Stimulated activated CD4-positive, alpha-beta T cell treated with anti-CD3 and anti-CD28 coated beads, TNF-alpha, amount 100 ng/mL, for 1 hour (primary cell): ENCODE data around the gene NLRP1.

Source experiments
- DNase-seq, 3 donors: peaks; one replicate each; pipeline ENCODE4 v3.0.0-alpha.2; 2020; ENCODE audit warnings: low read depth in 3 of 3, low spot score in 1 of 3

NLRP1 gene

DNA sequence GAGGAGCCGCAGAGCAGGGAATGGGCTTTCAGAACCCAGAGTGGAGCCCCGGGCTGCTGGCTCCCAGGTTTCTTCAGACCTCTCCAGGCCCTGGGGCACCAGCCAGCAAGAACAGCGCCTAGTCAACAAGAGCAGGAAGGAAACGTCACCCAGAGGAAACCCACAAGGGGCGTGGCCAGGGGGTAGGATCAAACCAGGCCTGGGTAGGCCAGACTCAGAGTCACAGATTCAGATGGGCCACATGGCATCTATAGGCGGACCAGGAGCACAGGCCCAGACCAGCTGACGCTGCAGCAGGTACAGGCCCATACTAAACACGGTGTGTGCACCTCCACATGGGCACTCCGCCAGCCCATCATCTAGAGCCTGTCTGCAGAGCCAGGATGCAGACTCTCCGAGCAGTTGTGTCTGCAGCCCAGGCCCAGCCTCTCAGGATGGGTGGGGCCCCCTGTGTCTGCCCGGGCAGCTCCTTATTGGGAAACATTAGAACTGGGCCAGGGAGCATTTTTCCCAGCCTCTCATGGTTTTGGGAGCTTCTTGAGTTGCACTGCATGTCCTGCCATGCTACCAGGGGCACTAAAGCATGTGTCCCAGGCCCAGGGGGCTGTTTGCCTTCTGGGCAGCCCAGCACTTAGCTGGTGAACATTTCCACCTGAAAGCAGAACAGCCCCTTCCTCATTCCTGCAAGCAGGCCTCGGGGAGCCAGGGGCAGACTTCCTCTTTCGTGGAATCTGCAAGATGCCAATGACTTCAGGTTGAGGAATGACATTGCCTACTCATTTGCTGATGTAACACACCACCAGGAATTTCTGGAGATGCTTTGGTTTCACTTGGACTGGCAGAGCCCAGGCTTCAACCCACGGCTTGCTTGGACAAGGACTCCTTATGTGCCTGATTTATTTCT lies at the start of gene NLRP1:
TSS of gene NLRP1 (minus strand) at position 127 of the 904 bp plus-strand sequence. CDS start 552 bp downstream, outside the sequence.
- peak; percentile 79 to 84 (median 83) for DNase-seq

DNA sequence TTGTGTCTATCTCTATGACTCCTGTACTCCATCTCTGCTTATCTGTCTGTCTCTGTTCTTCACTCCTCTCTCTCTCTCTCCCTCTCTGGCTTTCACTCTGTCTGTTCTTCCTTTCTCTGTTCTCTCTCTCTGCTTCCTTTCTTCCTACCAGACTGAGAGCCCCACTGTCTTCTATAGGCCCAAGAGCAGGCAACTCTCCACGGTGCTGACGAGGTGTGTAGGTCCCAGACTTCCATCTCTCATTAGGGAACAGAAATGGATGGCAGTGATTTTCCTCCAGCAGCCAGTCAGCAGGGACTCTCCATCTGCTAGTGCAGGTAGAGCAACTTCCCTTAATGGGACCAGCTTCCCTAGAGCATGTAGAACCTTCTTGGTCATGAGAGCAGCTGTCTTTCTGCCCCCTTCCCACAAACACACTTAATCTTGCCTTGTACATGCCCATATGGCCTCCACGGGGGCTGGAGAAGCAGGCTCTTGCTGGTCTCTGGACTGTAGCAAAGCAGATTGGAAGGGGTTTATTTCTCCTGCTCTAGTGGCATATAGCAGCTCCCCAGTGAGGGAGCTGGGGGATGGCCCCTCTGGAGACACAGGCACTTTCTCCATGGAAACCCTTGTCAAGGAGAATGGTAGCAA lies 47.8 kb upstream of the NLRP1 start:
- DNase-seq: no peak

DNA sequence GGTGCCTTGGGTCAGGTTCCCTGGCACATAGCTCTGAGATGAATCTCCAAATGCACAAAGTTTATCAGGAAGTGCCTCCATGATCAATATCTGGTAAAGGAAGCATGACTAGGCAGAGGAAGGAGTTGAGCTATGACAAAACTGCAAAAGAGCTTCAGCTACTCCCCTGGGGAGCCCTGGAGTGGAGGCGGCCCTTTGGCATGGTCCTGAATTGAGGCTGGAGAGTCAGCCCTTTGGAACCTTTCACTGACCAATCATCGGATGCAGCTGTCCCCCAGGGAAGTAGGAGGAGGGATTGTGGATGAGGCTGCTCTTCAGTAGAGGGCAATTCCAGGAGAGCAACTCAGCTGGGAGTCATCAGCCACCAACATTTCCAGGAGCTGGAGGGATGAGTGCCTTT lies 46.1 kb upstream of the NLRP1 start:
- no peak for DNase-seq

DNA sequence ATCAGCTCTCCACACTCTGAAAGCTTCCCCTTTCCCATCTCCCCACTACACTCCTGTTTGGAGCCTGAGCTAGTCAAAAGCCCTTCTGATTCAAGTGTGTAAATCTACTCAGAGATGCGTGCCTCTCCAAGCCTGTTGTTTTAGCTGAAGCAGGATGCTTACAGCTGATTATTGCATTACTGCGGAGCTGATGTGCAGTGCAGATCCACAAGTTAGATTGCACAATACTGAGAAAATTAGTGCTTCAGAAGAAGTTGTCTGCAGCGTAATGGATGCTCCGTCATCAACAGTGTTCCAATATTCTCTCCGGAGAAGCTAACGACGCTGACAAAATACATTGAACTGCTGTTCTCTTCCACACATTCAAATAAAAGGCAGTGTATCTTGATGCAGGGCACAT lies 44.8 kb upstream of the NLRP1 start:
- DNase-seq: no peak

DNA sequence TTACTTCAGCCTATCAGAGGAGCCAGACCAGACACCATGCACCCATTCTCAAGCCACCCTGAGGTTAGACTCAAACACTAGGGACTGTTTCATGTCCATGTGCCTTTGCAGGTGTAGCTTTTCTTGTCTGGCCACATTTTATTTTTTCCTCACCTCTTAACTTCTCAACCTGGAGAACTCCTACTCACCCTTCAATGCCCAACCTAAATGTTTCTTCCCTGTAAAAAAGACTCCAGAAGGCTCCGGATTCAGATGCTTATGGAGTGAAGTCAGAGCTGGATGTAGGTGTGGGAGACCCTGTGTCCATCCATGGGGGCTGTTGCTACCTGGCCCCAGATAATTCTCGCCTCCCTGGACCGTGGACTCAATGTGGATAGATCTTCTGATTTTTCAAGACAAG lies 44.0 kb upstream of the NLRP1 start:
- DNase-seq: no peak

DNA sequence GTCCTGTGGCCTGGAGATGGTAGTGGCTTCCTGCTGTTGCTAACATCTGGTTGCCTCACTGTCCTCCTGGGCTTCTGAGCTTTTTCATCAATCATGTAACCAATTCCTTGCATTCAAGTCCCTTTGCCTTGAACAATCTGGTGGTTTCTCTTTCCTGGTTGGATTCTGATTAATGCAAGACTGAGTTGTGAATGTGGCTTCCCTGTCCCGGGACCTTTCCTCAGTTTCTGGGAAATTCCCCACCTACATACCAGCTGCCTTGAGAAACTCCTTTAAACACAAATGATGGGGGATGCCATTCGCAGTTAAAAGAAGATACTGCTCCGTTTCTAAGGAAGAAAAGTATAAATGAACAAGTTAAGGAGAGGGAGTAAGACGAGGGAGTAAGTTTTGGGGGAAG lies 39.9 kb upstream of the NLRP1 start:
- no peak for DNase-seq

DNA sequence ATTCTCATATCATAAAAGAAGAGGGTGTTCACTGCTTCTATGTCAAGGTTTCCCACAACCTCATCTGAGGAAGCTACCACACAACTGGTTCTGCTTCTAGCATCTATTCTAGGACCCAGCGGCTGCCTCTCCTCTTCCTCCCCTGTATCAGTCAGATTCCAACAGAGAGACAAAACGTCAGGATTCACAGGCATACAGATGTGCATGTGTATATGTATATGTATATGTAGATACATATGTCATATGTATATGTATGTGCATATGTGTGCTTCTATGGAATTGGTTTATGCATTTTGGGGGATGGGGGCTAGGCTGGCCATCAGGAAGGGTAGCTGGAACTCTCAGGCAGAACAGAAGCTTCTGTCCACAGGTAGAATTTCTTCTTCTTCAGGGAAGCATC lies 37.4 kb upstream of the NLRP1 start:
- no peak for DNase-seq

DNA sequence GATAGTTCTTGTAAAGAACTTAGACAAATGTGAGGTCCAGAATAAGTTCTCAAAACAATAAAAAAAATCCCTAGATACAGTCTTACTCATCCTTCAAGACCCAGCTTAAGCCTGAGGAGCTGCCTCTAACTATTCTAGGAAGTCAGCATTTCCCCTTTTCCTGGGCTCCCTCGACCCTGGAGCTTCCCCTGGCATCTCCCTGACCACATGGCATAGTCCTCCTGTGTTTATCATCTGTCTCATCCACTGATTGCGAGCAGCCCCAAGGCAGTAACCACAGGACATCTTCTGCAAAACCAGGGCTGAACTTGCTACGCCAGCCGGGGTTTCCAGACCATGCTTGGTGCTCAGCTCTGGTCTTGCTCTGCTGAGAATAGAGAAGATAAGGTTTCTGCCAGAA lies 36.7 kb upstream of the NLRP1 start:
- no peak for DNase-seq

DNA sequence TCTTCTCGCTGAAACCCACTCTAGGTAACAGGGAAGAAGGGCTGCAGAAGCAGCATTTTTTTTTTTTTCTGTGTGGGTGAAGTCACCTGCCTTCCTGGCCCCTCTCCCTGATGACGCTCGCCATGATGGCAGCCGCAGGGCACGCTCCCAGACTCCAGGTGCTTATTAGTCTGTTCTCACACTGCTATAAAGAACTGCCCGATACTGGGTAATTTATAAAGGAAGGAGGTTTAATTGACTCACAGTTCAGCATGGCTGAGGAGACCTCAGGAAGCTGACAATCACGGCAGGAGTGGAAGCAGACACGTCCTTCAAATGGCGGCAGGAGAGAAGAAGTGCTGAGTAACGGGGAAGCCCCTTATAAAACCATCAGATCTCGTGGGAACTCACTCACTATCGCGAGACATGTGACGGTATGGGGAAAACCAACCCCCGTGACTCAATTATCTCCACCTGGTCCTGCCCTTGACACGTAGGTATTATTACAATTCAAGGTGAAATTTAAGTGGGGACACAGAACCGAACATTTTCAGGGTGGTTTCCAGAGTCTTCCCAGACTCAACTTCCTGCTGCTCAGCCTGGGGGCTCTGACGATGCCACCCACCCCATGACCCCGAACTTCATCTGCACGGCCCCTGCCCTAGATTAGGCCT lies 34.9 kb upstream of the NLRP1 start:
- no peak for DNase-seq

DNA sequence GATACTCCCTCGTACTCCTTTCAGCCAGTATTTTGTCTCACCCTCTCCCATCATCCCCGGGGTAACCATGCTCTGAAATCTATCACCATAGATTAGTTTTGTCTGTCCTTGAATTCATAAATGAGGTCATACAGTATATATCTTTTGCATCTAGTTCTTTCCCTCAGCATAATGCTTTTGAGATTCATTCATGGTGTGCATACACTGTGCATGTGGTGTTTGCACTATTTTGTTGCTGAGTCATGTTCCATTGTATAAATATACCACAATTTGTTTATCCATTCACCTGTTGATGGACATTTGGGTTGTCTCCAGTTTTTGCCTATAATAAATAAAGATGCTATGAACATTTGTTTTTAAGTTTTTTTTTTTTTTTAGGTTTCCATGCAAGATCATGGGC lies 34.2 kb upstream of the NLRP1 start:
- no peak for DNase-seq

DNA sequence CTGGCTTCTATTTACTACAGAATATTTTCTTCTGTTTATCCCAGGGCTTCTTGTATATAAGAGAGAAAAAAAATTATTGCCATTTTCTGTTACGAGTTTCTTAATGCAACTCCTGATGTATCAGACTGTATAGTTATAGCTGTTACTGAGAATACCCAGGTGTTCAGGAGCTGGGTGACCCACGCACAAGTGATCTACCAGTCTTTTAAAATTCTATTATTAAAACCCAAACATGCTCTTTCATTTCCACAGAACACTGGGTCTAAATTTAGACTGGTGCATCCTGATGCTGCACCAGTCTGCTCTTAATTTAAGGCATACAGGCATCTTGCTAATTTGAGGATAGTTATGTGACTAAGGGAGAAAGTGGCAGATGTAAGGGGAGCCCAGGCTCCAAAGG lies 31.2 kb upstream of the NLRP1 start:
- DNase-seq: no peak

DNA sequence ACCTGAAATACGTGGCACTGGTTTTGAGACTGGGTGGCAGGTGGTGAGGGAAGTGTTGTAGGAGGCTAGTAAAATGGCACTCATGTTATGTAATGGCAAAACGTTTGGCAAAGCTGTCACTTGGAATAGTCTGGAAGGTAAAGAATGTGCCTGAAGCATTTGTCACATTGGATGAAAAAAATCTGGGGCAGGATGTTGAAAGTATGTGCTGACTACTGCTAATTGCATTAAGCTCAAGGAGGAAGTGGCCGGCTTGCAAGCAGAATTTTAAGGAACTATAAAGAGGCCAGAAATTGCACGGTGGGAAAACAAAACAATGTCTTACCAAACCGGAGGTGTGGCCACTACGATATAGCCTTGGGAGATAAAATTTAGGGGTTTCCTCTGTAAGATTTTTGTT lies 26.6 kb upstream of the NLRP1 start:
- no peak for DNase-seq

DNA sequence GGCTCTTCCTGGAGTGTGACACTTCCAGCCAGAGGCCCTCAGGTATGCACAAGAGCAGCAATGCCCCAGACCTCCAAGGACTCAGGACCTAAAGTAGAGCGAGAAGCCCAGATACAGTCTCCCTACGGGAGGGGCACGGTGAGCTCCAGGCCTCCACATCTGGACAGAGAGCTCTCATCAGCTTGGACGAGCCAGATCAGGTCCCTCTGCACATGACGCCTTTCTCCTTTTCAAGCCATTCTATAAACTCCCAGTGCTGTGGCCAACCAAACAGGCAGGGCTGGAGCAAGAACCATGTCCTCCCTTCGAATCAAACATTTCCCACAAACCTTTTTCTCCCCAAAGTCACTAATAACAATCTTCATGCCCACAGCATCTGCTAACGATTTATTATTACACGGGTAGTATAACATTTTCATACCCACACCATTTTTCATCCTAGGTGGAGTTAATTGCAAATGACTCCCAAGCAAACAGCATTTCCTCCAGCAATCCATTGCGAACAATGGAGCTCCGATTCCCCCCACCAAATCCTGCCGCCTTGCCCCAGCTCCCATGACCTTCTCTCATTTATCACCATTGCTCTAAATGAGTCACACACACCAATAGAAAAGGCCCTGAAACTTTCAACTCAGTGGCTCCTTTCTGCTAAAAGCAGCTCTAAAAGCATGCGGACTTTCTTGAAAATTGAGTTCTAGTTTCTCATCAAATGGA lies 24.2 kb upstream of the NLRP1 start:
- DNase-seq: no peak

DNA sequence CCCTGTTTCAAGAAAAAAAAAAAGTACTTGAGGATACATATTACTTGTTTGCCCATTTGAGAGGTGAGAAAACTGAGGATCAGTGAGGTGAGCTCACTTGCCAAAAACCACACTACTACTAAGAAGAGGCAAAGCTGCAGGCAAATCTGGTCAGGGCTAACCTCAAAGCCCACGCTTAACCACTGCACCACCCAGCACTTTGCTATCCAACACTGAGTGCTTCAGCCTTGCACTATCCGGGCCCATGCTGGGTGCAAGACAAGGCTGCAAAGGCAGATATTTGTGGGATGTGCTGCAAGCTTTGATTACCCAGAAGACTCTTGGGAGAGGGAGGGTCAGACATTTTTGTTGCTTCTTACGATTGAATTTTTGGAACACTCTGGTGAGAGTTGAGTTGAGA lies 23.6 kb upstream of the NLRP1 start:
- DNase-seq: no peak

DNA sequence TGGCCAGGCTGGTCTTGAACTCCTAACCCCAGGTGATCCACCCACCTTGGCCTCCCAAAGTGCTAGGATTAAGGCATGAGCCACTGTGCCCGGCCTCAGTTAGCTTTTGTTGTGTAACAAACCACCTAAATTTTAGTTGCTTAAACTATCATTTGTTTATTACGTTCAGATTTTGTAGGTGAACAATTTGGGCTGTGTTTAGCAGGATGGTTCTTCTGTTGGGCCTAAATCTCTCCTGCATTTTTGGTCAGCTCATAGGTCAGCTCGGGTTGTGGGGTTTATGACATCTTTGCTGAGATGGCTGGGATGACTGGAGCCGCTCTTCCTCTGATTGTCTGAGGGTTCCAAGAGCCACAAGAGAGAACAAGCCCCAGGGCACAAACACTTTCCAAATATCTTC lies 21.1 kb upstream of the NLRP1 start:
- no peak for DNase-seq

DNA sequence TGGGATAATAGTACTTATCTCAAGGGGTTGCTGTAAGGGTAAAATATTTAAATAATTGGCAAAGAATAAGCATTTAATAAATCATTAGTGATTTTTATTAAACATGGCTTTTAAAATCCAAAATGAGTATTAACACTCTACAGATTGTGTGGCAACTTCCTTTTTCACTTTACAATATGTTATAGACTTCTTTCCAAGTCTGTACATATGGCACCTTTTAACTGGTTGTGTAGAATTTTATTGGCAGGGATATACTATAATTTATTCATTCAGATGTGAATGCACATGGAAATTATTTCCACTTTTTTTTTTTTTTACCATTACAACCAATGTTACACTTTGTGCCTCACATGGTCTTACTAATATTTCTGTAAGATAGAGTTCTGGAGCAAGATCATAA lies 15.7 kb upstream of the NLRP1 start:
- no peak for DNase-seq

DNA sequence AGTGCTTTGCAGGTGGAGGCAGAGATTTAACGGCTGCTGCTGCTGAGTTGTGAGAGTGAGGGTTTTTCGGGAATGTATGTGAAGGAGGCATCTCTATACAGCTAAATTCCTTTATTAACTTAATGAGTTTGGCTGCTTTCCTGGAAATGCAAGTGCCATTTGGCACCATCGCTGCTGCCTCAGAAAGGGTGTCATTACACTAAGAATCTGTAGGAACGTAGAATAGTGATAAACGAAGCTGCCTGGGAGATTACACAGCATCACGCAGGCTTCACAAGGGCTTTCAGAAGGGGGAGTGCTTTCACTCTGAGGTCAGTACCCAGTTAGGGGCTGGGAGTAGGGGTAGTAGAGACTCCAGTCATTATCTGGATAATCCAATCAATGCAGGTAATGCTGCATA lies 14.1 kb upstream of the NLRP1 start:
- DNase-seq: no peak

DNA sequence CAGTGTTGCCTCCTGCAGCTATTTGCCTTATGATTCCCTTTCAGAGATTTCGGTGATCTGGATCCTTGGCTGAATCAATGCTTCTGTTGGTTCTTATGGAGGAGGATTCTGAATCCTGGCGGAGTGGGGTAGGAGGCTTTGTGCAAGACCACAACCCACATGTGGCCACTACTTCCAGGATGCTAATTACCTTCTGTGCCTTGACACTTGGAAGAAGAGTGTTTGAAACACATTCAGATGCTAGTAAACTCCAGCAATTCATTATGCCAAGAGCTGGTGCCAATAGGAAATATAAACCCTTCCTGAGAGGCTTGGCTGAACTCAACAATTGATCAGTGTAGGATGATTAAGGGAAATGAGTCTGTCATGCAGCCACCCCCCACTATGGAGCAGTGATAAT lies 12.1 kb upstream of the NLRP1 start:
- no peak for DNase-seq

DNA sequence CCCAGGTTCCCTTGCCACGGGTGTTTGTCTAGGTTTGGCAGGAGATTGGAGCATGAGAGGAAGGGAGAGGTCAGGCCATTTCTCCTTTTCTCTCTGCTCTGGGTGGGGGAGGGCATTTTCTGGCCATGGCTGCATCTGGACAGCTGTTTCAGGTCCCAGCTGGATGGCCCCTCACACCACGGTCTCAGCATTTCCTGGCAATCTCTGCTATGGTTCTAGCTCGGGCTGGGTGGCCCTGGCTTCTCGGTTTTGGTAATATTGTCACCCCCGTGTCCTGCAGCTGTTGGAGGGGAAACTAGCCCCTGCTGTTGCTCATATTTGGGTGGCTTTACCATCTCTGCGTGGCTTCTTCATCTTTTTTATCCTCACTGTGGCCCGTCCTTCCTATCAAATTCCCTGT lies 11.5 kb upstream of the NLRP1 start:
- DNase-seq: no peak

DNA sequence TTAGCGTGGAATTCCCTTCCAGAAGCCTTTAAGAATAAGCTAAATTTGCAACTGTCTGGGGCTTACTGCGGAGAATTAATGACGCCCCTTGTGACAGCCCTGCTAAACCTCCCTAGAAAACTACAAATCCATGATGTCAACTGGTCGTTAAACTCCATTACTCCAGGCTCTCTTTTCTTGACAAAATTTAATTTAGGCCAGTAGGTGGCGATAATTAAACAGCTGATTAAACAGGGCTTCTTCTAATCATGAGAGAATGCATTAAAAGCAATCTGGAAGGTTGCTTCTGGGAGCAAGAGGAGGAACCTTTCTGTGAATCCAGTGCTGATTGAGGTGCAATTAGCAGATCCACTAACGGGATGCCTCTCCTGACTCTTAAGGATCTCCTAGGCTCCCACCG lies 8.1 kb upstream of the NLRP1 start:
- no peak for DNase-seq

DNA sequence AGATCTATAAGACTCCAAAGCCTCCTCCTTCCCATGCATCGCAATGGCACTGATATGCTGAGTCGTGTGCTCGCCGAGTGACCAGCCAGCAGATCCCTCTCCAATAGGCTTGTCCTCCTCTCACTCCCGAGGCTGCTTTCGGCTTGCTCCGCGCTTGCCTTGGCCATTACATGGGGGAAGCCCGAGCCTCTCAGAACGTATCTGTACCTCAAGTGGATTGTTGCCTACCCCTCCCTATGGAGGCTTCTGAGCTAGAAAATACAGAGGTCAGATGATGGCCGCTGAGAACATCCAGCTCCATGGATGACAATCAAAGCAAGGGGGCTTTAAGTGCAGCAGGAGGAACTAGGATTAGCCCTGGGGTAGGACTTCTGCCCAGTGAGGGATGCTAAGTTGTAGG lies 7.7 kb upstream of the NLRP1 start:
- no peak for DNase-seq

DNA sequence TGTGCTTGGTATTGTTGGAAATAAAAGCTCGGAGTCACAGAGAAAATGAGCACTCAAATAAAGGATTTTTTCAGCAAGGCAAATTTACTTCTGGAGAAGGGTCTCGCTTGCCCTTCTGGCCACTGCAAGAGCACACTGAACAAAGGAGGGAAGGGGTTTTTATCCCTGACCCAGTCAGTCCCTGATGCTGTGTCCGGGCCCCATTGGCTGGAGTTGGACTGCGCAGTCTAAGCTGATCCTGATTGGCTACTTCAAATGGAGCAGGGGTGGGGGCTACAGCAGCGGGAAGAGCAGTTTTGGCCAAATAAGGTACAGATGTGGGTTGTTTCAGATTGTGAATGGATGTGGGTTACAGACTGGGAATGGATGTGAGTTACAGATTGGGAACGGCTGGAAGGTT lies 4.3 kb upstream of the NLRP1 start:
- DNase-seq: no peak
